Neural cell (in vitro differentiated cells): Measurements from ENCODE around the gene CUEDC1. TPM values are rescaled to one million over a fixed set of nuclear protein-coding genes. Genes with fewer than 3 reads are reported as not detected.

Source experiments
- H2AFZ ChIP-seq: fragments of 200-600, 300-800 bp; sonication (generic), shearing (Covaris generic); 2 replicates; pipeline ENCODE4 v1.6.0; 2014; ENCODE audit warnings: low read depth, mild to moderate bottlenecking, antibody characterized with exemption, low read length, moderate library complexity
- H3F3A ChIP-seq: fragments of 200-600 bp; shearing (Covaris generic); 2 replicates; pipeline ENCODE4 v1.6.1; 2016; ENCODE audit warnings: mild to moderate bottlenecking, moderate library complexity, mixed read lengths, antibody characterized with exemption, low read length; ENCODE audit not compliant: insufficient read depth, poor library complexity, severe bottlenecking
- H3K27ac ChIP-seq: fragments of 200-600, 300-800 bp; sonication (generic), shearing (Covaris generic); 2 replicates; pipeline ENCODE4 v1.5.1; 2014; ENCODE audit warnings: mild to moderate bottlenecking, low read length, moderate library complexity
- H3K27me3 ChIP-seq: fragments of 300-800, 200-600 bp; sonication (generic), shearing (Covaris generic); 2 replicates; pipeline ENCODE4 v1.6.0; 2014; ENCODE audit warnings: mild to moderate bottlenecking, low read depth, low read length, moderate library complexity; ENCODE audit not compliant: insufficient read depth
- H3K36me3 ChIP-seq: fragments of 300-800, 200-600 bp; sonication (generic), shearing (Covaris generic); 2 replicates; pipeline ENCODE4 v1.5.1; 2014; ENCODE audit warnings: mild to moderate bottlenecking, antibody characterized with exemption, low read length, moderate library complexity; ENCODE audit not compliant: insufficient read depth
- H3K4me2 ChIP-seq: fragments of 300-800, 200-600 bp; sonication (generic), shearing (Covaris generic); 2 replicates; pipeline ENCODE4 v1.6.0; 2014; ENCODE audit warnings: mild to moderate bottlenecking, low read length
- H3K4me3 ChIP-seq: fragments of 300-800, 200-600 bp; sonication (generic), shearing (Covaris generic); 2 replicates; pipeline ENCODE4 v1.5.1; 2014; ENCODE audit warnings: mild to moderate bottlenecking, low read length, moderate library complexity
- H3K79me2 ChIP-seq: fragments of 200-600 bp; shearing (Covaris generic); replicated peaks from 2 replicates; pipeline ENCODE4 v1.6.0; 2014; ENCODE audit warnings: mild to moderate bottlenecking, low read length, moderate library complexity; ENCODE audit not compliant: insufficient read depth
- H3K9ac ChIP-seq: fragments of 300-800, 200-600 bp; sonication (generic), shearing (Covaris generic); 2 replicates; pipeline ENCODE4 v1.6.1; 2016; ENCODE audit warnings: mild to moderate bottlenecking, low read length, mixed read lengths
- H3K9me2 ChIP-seq: fragments of 200-600 bp; shearing (Covaris generic); 2 replicates; pipeline ENCODE4 v1.6.1; 2016; ENCODE audit warnings: mild to moderate bottlenecking, low read length, mixed read lengths; ENCODE audit not compliant: insufficient read depth
- H3K9me3 ChIP-seq: fragments of 200-600, 300-800 bp; sonication (generic), shearing (Covaris generic); 2 replicates; pipeline ENCODE4 v1.6.1; 2016; ENCODE audit warnings: mild to moderate bottlenecking, mixed run types, low read length, moderate library complexity, mixed read lengths
- H4K20me1 ChIP-seq: fragments of 200-600 bp; shearing (Covaris generic); 2 replicates; pipeline ENCODE4 v1.6.1; 2016; ENCODE audit warnings: mild to moderate bottlenecking, mixed run types; ENCODE audit not compliant: insufficient read depth
- EP300 ChIP-seq: fragments of 450-650 bp; conservative IDR thresholded peaks from 2 replicates; pipeline ENCODE4 v1.6.1; 2014; ENCODE audit warnings: antibody characterized with exemption, mild to moderate bottlenecking, moderate library complexity; ENCODE audit not compliant: poor library complexity, severe bottlenecking
- EZH2 ChIP-seq: fragments of 200-600, 300-800 bp; shearing (Covaris generic), sonication (generic); IDR thresholded peaks from 2 replicates; pipeline ENCODE4 v1.6.1; 2014; ENCODE audit warnings: antibody characterized with exemption, low read length, borderline replicate concordance, mild to moderate bottlenecking; ENCODE audit not compliant: insufficient read depth, poor library complexity, severe bottlenecking
- MXI1 ChIP-seq: fragments of 450-650 bp; conservative IDR thresholded peaks from 2 replicates; pipeline ENCODE4 v1.6.1; 2014; ENCODE audit warnings: antibody characterized with exemption, mild to moderate bottlenecking; ENCODE audit not compliant: poor library complexity, severe bottlenecking
- POLR2AphosphoS5 ChIP-seq: IDR thresholded peaks from 2 replicates; pipeline ENCODE4 v1.6.1; 2012
- RAD21 ChIP-seq: fragments of 450-650 bp; conservative IDR thresholded peaks from 2 replicates; pipeline ENCODE4 v1.6.1; 2014; ENCODE audit warnings: antibody characterized with exemption, mild to moderate bottlenecking, moderate library complexity
- SMC3 ChIP-seq: fragments of 450-650 bp; conservative IDR thresholded peaks from 2 replicates; pipeline ENCODE4 v1.6.1; 2014; ENCODE audit warnings: antibody characterized with exemption, mild to moderate bottlenecking, moderate library complexity; ENCODE audit not compliant: poor library complexity
- TAF1 ChIP-seq: IDR thresholded peaks from 2 replicates; pipeline ENCODE4 v1.6.1; 2012; ENCODE audit warnings: low read depth
- polyA plus RNA-seq: library from polyadenylated mRNA; depleted of rRNA; stranded (reverse); fragments of >200 nt; gene quantifications from 2 replicates; pipeline ENCODE4 v1.2.3, GENCODE V29; 2014
- TF ChIP-seq, protein P1 (sequence below): fragments of 450-650 bp; IDR thresholded peaks from 2 replicates; pipeline ENCODE4 v1.5.1; 2014; ENCODE audit warnings: antibody characterized with exemption, mild to moderate bottlenecking, moderate library complexity; ENCODE audit not compliant: poor library complexity, severe bottlenecking
- TF ChIP-seq, protein P2 (sequence below): IDR thresholded peaks from 2 replicates; pipeline ENCODE4 v1.6.1; 2012; ENCODE audit warnings: borderline replicate concordance

The CUEDC1 gene
- polyA plus RNA-seq, 1 donor from 2014 or later = 27.0 TPM

DNA sequence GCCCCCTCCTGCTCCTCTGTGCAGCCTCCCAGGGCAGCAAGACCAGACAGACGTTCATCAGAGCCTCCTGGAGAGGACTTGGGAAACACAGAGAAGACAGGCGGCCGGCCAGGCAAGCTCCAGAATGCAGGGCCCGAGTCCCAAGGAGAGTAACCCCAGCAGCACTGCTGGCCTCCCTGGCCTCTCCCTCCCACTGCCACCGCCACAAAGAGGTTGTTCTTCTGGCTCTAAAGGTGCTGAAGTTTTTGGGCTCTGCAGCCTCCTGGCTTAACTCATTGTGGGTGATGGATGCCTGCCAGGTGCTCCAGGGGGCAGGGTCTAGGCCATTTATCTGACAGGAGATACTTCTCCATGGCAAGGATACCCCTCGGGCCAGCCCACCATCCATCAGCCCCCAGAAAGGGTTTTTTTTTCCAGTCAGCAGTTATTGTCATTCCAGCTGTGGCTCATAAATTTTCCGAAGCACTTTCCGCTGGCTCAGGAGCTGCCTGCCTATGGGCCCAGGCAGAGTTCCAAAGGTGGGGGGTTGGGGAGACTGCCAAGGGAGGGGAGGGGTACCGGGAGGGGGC is 73.3 kb downstream of the CUEDC1 start:
- H3K9me2 ChIP-seq = no peaks in the 10 kb centered on the region
- H3K79me2 ChIP-seq = no peaks in the 10 kb centered on the region
- H3F3A ChIP-seq = no peaks in the 10 kb centered on the region
- H3K36me3 ChIP-seq = no peaks in the 10 kb centered on the region
- no peaks in the 10 kb centered on the region for H4K20me1 ChIP-seq
- H3K27ac ChIP-seq = no peak overlapping the region
- no peak for TF ChIP-seq MXI1
- no peak for TF ChIP-seq POLR2AphosphoS5
- no peak for TF ChIP-seq RAD21
- no peak for TF ChIP-seq EZH2
- TF ChIP-seq EP300 = no peak
- TF ChIP-seq SMC3 = no peak
- TF ChIP-seq, protein P1, sequence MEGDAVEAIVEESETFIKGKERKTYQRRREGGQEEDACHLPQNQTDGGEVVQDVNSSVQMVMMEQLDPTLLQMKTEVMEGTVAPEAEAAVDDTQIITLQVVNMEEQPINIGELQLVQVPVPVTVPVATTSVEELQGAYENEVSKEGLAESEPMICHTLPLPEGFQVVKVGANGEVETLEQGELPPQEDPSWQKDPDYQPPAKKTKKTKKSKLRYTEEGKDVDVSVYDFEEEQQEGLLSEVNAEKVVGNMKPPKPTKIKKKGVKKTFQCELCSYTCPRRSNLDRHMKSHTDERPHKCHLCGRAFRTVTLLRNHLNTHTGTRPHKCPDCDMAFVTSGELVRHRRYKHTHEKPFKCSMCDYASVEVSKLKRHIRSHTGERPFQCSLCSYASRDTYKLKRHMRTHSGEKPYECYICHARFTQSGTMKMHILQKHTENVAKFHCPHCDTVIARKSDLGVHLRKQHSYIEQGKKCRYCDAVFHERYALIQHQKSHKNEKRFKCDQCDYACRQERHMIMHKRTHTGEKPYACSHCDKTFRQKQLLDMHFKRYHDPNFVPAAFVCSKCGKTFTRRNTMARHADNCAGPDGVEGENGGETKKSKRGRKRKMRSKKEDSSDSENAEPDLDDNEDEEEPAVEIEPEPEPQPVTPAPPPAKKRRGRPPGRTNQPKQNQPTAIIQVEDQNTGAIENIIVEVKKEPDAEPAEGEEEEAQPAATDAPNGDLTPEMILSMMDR = no peak
- TF ChIP-seq, protein P2, sequence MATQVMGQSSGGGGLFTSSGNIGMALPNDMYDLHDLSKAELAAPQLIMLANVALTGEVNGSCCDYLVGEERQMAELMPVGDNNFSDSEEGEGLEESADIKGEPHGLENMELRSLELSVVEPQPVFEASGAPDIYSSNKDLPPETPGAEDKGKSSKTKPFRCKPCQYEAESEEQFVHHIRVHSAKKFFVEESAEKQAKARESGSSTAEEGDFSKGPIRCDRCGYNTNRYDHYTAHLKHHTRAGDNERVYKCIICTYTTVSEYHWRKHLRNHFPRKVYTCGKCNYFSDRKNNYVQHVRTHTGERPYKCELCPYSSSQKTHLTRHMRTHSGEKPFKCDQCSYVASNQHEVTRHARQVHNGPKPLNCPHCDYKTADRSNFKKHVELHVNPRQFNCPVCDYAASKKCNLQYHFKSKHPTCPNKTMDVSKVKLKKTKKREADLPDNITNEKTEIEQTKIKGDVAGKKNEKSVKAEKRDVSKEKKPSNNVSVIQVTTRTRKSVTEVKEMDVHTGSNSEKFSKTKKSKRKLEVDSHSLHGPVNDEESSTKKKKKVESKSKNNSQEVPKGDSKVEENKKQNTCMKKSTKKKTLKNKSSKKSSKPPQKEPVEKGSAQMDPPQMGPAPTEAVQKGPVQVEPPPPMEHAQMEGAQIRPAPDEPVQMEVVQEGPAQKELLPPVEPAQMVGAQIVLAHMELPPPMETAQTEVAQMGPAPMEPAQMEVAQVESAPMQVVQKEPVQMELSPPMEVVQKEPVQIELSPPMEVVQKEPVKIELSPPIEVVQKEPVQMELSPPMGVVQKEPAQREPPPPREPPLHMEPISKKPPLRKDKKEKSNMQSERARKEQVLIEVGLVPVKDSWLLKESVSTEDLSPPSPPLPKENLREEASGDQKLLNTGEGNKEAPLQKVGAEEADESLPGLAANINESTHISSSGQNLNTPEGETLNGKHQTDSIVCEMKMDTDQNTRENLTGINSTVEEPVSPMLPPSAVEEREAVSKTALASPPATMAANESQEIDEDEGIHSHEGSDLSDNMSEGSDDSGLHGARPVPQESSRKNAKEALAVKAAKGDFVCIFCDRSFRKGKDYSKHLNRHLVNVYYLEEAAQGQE = no peak
- TF ChIP-seq TAF1 = no peak
- H3K4me2 ChIP-seq = no peak overlapping the region
- H3K9me3 ChIP-seq = no peaks in the 10 kb centered on the region
- no peak overlapping the region for H3K4me3 ChIP-seq
- no peak overlapping the region for H3K9ac ChIP-seq
- H3K27me3 ChIP-seq = no peaks in the 10 kb centered on the region
- no peak overlapping the region for H2AFZ ChIP-seq

DNA sequence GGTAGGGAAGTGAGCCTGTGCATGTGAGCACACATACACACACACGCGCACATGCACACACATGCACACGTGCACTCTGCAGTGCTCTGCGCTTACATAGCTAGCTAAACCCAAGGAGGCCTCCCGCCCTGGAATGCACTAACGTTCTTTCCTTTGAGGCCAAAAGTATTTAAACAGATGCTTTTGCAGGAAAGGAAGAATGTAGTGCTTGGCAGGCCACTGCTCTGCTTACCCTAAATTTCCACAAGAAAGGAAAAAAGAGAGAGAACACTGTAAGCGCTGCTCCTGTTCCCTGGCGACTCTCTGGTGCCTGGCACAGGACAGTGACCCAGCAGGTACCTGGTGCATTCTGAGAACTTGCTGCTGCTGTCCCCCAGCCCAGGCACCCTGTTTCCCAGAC is 74.1 kb downstream of the CUEDC1 start:
- no peak overlapping the region for H2AFZ ChIP-seq

More for the DNA sequence above, 74.1 kb downstream of the CUEDC1 start:
- Histone ChIP-seq H3K79me2 (no peaks in the 10 kb centered on the region), H3K9me2 (no peaks in the 10 kb centered on the region), H4K20me1 (no peaks in the 10 kb centered on the region), H3F3A (no peaks in the 10 kb centered on the region), H3K4me2 (no peak overlapping the region), H3K4me3 (no peak overlapping the region), H3K36me3 (no peaks in the 10 kb centered on the region), H3K9me3 (no peaks in the 10 kb centered on the region), H3K9ac (no peak overlapping the region), H3K27ac (no peak overlapping the region), H3K27me3 (no peaks in the 10 kb centered on the region)
- TF ChIP-seq, protein P2 = no peak
- TF ChIP-seq POLR2AphosphoS5 (no peak), MXI1 (no peak), TAF1 (no peak), EP300 (no peak), EZH2 (no peak), SMC3 (no peak), RAD21 (no peak)
- TF ChIP-seq, protein P1 = no peak
